Uterus (tissue), 2 donors: ENCODE results near the gene FABP7.

Experiments
- CTCF ChIP-seq, 4 experiments: fragments of 200-600 bp in 2 of 4; fragments of 450-650 bp in 2 of 4; sonication (generic) in 2 of 4; IDR thresholded peaks; one replicate each; pipeline ENCODE4 v1.5.1; 2016 to 2019; ENCODE audit warnings: antibody characterized with exemption in 4 of 4, mild to moderate bottlenecking in 2 of 4, moderate library complexity in 1 of 4
- POLR2A ChIP-seq, 2 donors: fragments of 450-650 bp; IDR thresholded peaks; one replicate each; pipeline ENCODE4 v1.6.1; 2016; ENCODE audit warnings: antibody characterized with exemption in 2 of 2, mild to moderate bottlenecking in 1 of 2, moderate library complexity in 1 of 2

DNA sequence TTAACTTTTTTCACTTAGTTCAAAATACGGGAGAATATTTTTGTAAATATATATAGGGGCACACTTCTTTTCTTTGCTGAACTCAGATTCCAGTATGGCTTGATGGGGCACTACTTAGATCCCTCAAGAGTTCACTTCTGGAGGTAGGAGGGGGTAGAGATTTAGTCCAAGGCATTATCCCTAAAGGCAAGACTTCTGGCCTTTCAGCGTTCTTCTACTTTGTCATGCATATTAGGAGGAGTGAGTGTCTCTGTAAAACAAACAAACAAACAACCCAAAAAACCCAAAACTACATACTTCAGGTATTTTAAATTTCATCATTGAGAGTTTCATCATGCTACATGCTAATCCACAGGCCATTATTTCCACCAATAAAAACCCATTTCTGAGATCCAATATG lies 41.6 kb downstream of the FABP7 start:
- TF ChIP-seq CTCF (IDR thresholded peaks at IDR 0.05): no peak
- TF ChIP-seq POLR2A (IDR thresholded peaks at IDR 0.05): no peak
